ENCODE measurements around the gene VEZT. TPM values are rescaled to one million over a fixed set of nuclear protein-coding genes. Genes with fewer than 3 reads are reported as not detected.

The VEZT gene
- total and polyA plus RNA-seq, 9 of the 15 experiments (the other 6 are each of a cell fraction or from before 2014, with no cell fraction given): 16.1 to 61.5 (median 32.6) TPM

DNA sequence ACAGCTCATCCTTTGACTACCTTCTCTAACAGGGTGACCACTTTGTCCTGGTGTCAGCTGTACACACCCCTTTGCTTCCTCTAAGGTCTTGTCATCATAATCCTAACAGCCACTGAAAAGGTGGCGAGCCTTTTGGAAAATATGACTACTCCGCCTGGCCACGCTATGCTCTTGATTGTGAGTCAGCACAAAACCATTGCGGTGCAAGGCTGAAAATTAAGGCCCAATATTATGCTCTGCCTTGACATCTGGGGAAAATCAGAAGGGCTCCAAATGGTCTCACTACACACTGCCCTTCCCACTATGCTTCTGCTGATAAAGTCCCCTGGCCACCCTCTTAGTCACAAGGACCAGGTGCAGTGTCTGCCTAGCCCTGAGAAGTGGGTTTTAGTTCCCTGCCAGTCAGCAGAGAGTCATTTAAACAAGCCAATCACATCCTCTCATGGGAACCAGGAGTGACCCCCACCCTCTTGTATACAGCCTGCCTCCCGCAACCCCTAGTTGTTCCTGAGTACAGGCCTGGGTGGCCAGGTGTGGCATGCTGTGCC is 34.7 kb upstream of the VEZT start (continued):
- TF ChIP-seq ETV6 (IDR thresholded peaks at IDR 0.05; ENCODE audit: borderline replicate concordance in 1 of 2, low read depth in 2 of 2, low read length in 1 of 2) (no peak), ETV6 (CRISPR knock-in tag; IDR thresholded peaks at IDR 0.05; ENCODE audit: borderline replicate concordance) (no peak), ZNF699 (CRISPR knock-in tag; IDR thresholded peaks at IDR 0.05; ENCODE audit: insufficient replicate concordance) (no peak), ESRRA (IDR thresholded peaks at IDR 0.05; ENCODE audit: borderline replicate concordance, low read depth) (no peak), TCF7L2 (IDR thresholded peaks at IDR 0.05; ENCODE audit: low read depth, low read length) (no peak), POLR3A (IDR thresholded peaks at IDR 0.05; ENCODE audit: borderline replicate concordance, extremely low read depth, insufficient read depth, insufficient read length) (no peak), ELF1 (tag; IDR thresholded peaks at IDR 0.05) (no peak), ZNF609 (CRISPR knock-in tag; IDR thresholded peaks at IDR 0.05; ENCODE audit: borderline replicate concordance) (no peak), ZNF395 (CRISPR knock-in tag; IDR thresholded peaks at IDR 0.05) (no peak), ZNF3 (CRISPR knock-in tag; IDR thresholded peaks at IDR 0.05) (no peak), CGGBP1 (CRISPR knock-in tag; IDR thresholded peaks at IDR 0.05) (no peak), PTRF (tag; IDR thresholded peaks at IDR 0.05) (no peak), MCM5 (IDR thresholded peaks at IDR 0.05; ENCODE audit: low read depth) (no peak), VEZF1 (CRISPR knock-in tag; IDR thresholded peaks at IDR 0.05) (no peak), PHB (CRISPR knock-in tag; IDR thresholded peaks at IDR 0.05) (no peak), ZNF707 (CRISPR knock-in tag; conservative IDR thresholded peaks at IDR 0.05) (no peak), CSDE1 (IDR thresholded peaks at IDR 0.05) (no peak), PYGO2 (tag; IDR thresholded peaks at IDR 0.05) (no peak)
- TF ChIP-seq, protein P1, sequence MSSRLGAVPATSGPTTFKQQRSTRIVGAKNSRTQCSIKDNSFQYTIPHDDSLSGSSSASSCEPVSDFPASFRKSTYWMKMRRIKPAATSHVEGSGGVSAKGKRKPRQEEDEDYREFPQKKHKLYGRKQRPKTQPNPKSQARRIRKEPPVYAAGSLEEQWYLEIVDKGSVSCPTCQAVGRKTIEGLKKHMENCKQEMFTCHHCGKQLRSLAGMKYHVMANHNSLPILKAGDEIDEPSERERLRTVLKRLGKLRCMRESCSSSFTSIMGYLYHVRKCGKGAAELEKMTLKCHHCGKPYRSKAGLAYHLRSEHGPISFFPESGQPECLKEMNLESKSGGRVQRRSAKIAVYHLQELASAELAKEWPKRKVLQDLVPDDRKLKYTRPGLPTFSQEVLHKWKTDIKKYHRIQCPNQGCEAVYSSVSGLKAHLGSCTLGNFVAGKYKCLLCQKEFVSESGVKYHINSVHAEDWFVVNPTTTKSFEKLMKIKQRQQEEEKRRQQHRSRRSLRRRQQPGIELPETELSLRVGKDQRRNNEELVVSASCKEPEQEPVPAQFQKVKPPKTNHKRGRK (tag; IDR thresholded peaks at IDR 0.05): no peak

All from K562 (cell line).